GM10248 (cell line): ENCODE data around the gene ARHGEF17.

ENCODE experiments used
- CTCF ChIA-PET: fragments of 300-600 bp; sonication (Branson Sonifier 250); formaldehyde crosslinking; extraction: SDS; loops from one replicate; lab custom pipeline; 2021; ENCODE audit warnings: antibody characterized with exemption; lab: Yijun Ruan, JAX
- POLR2A ChIA-PET: fragments of 350-650 bp; sonication (Branson Sonifier 250); formaldehyde crosslinking; extraction: SDS; loops from one replicate; lab custom pipeline; 2020; ENCODE audit warnings: antibody characterized with exemption; lab: Yijun Ruan, JAX
- DNase-seq: peaks from one replicate; pipeline ENCODE4 v3.0.0; 2012; ENCODE audit errors: extremely low spot score
- TF ChIP-seq, protein P1 (sequence below): IDR thresholded peaks from 2 replicates; pipeline ENCODE4 v1.5.1; 2012; ENCODE audit warnings: mild to moderate bottlenecking, low read depth; ENCODE audit errors: extremely low read depth, missing control alignments, control extremely low read depth

ARHGEF17 gene

GRCh38 chr11:73295996-73296318 lies 12.1 kb upstream of the ARHGEF17 start:
- ChIA-PET CTCF (interaction anchor here (1.1 to 29.7 kb wide), 8 partner anchors 14 to 366 kb away, joined by 3 to 605 read pairs (median 6); partner anchors contain the start of gene ARHGEF17), POLR2A (no interaction called here)
- TF ChIP-seq, protein P1, sequence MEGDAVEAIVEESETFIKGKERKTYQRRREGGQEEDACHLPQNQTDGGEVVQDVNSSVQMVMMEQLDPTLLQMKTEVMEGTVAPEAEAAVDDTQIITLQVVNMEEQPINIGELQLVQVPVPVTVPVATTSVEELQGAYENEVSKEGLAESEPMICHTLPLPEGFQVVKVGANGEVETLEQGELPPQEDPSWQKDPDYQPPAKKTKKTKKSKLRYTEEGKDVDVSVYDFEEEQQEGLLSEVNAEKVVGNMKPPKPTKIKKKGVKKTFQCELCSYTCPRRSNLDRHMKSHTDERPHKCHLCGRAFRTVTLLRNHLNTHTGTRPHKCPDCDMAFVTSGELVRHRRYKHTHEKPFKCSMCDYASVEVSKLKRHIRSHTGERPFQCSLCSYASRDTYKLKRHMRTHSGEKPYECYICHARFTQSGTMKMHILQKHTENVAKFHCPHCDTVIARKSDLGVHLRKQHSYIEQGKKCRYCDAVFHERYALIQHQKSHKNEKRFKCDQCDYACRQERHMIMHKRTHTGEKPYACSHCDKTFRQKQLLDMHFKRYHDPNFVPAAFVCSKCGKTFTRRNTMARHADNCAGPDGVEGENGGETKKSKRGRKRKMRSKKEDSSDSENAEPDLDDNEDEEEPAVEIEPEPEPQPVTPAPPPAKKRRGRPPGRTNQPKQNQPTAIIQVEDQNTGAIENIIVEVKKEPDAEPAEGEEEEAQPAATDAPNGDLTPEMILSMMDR: no peak
- no peak for DNase-seq

DNA sequence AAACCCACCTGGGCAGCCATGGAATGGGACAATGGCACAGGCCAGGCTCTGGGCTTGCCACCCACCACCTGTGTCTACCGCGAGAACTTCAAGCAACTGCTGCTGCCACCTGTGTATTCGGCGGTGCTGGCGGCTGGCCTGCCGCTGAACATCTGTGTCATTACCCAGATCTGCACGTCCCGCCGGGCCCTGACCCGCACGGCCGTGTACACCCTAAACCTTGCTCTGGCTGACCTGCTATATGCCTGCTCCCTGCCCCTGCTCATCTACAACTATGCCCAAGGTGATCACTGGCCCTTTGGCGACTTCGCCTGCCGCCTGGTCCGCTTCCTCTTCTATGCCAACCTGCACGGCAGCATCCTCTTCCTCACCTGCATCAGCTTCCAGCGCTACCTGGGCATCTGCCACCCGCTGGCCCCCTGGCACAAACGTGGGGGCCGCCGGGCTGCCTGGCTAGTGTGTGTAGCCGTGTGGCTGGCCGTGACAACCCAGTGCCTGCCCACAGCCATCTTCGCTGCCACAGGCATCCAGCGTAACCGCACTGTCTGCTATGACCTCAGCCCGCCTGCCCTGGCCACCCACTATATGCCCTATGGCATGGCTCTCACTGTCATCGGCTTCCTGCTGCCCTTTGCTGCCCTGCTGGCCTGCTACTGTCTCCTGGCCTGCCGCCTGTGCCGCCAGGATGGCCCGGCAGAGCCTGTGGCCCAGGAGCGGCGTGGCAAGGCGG lies 11.4 kb upstream of the ARHGEF17 start:
- ChIA-PET POLR2A (no interaction called here), CTCF (interaction anchor here (1.1 to 29.7 kb wide), 10 partner anchors 6 to 97 kb away, joined by 3 to 605 read pairs (median 14); partner anchors contain the start of gene ARHGEF17)
- TF ChIP-seq, protein P1: no peak
- no peak for DNase-seq

GRCh38 chr11:73297231-73297590 lies 10.9 kb upstream of the ARHGEF17 start:
- ChIA-PET CTCF (interaction anchor here (0.9 to 29.7 kb wide), 14 partner anchors 7 to 363 kb away, joined by 3 to 605 read pairs (median 5); partner anchors contain the start of gene ARHGEF17), POLR2A (interaction anchor here (0.6 kb wide), 1 partner anchor 333 kb away, joined by 3 read pairs; no protein-coding TSS in a partner anchor)
- DNase-seq: no peak
- TF ChIP-seq, protein P1: no peak

DNA sequence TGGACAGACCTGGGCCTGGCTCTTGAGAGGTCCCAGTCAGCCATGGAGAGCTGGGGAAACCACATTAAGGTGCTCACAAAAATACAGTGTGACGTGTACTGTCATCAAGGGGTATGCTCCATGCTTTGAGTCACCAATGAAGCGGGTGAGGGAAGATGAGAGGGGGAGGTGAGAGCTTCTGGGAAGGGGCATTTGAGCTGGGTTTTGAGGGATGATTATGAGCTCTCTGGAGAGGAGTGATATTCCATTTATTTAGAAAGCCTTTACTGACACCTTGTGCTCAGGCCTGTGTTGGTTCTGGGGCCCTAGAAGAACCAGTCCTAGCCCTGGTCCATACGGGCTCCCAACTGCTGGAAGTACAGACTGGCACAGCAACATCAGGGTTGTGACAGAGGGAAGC lies 10.4 kb upstream of the ARHGEF17 start:
- ChIA-PET POLR2A (interaction anchor here (0.6 kb wide), 1 partner anchor 333 kb away, joined by 3 read pairs; no protein-coding TSS in a partner anchor), CTCF (interaction anchor here (0.9 to 29.7 kb wide), 14 partner anchors 7 to 363 kb away, joined by 3 to 605 read pairs (median 5); partner anchors contain the start of gene ARHGEF17)

DNA sequence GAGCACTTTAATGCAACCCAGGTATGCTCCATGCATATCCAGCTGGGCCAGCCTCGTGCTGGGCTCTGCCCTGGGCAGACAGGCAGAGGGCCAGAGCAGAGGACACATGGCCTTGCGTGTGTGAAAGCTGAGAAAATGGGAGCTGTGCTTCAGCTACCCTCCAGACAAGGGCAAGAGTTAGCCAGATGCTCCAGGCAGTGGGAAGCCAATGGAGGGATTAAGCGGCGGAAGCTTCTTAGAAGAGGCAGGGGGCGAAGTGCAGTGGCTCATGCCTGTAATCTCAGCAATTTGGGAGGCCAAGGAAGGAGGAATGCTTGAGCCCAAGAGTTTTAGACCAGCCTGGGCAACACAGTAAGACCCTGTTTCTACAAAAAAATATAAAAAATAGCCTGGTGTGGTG lies 9.8 kb upstream of the ARHGEF17 start:
- DNase-seq: no peak
- TF ChIP-seq, protein P1: no peak
- POLR2A ChIA-PET: no interaction called here
- CTCF ChIA-PET: interaction anchor here (0.9 to 29.7 kb wide), 13 partner anchors 8 to 362 kb away, joined by 3 to 605 read pairs (median 5); partner anchors contain the start of gene ARHGEF17

More for the DNA sequence above, 10.4 kb upstream of the ARHGEF17 start:
- DNase-seq: no peak
- TF ChIP-seq, protein P1: no peak

DNA sequence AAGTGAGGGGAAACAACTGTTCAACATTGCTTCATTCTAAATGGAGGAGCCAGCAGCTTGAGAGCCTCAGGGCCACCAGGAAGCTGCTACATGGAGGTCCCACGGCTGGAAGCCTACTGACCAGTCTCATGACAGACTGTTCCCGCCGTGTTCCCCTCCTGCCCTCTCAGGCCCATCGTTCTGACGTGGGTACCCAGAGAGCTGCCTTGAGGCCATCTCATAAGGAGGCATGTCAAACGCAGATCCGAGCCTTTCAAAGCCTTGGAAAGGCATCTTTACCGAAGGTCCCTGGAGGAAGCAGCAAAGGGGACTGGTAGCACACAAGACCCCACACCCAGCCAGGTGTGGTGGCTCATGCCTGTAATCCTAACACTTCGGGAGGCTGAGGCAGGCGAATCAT lies 8.3 kb upstream of the ARHGEF17 start:
- ChIA-PET POLR2A (no interaction called here), CTCF (interaction anchor here (1.2 to 29.7 kb wide), 6 partner anchors 9 to 63 kb away, joined by 3 to 605 read pairs (median 54); no protein-coding TSS in a partner anchor)
- TF ChIP-seq, protein P1: no peak
- no peak for DNase-seq
